ENCODE data around the gene TAF1.
"Not testable (repeated sequence)": the region's sequence is repeated elsewhere in the genome, so short reads cannot be mapped to it uniquely, and the experiment has no call there.

Gene TAF1

GRCh38 chrX:71366674-71367256 lies 608 bp downstream of the TAF1 start:
- TF ChIP-seq, protein P1, sequence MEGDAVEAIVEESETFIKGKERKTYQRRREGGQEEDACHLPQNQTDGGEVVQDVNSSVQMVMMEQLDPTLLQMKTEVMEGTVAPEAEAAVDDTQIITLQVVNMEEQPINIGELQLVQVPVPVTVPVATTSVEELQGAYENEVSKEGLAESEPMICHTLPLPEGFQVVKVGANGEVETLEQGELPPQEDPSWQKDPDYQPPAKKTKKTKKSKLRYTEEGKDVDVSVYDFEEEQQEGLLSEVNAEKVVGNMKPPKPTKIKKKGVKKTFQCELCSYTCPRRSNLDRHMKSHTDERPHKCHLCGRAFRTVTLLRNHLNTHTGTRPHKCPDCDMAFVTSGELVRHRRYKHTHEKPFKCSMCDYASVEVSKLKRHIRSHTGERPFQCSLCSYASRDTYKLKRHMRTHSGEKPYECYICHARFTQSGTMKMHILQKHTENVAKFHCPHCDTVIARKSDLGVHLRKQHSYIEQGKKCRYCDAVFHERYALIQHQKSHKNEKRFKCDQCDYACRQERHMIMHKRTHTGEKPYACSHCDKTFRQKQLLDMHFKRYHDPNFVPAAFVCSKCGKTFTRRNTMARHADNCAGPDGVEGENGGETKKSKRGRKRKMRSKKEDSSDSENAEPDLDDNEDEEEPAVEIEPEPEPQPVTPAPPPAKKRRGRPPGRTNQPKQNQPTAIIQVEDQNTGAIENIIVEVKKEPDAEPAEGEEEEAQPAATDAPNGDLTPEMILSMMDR (IDR thresholded peaks at IDR 0.05; ENCODE audit: poor library complexity, severe bottlenecking), result no peak
- Histone ChIP-seq H3K27me3 (ENCODE audit: insufficient read depth, poor library complexity, severe bottlenecking) (no peaks in the 10 kb centered on the region), H3K27ac (ENCODE audit: poor library complexity, severe bottlenecking) (peak overlapping the region; percentile 80), H3K4me3 (ENCODE audit: severe bottlenecking) (peak overlapping the region; percentile 54), H3K4me1 (ENCODE audit: insufficient read depth, poor library complexity, severe bottlenecking) (no peaks in the 10 kb centered on the region), H3K9me3 (ENCODE audit: severe bottlenecking) (no peaks in the 10 kb centered on the region), H3K36me3 (ENCODE audit: low read depth) (peaks cover 33% of the 10 kb centered on the region)
- DNase-seq (ENCODE audit: low spot score) (no peak), ATAC-seq (ENCODE audit: low read depth) (peak; percentile 5; the same call in 2 of the 3 replicates)

DNA sequence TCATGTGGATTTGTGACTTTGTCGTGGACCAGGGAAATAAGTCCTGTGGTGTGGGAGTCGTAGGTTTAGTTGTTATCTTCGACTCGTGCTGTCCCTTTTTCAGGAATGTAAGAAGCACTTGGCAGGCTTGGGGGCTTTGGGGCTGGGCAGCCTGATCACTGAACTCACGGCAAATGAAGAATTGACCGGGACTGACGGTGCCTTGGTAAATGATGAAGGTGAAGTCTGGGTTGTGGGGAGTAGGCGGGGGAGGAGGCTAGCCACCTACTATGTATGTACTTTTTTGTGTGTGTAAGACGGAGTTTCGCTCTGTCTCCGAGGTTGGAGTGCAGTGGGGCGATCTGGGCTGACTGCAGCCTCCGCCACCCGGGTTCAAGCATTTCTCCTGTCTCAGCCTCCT lies 1.2 kb downstream of the TAF1 start:
- Histone ChIP-seq H3K27ac (ENCODE audit: poor library complexity, severe bottlenecking) (peak overlapping the region; percentile 80), H3K36me3 (ENCODE audit: low read depth) (peaks cover 35% of the 10 kb centered on the region), H3K4me3 (ENCODE audit: severe bottlenecking) (peak overlapping the region; percentile 54), H3K4me1 (ENCODE audit: insufficient read depth, poor library complexity, severe bottlenecking) (no peaks in the 10 kb centered on the region), H3K9me3 (ENCODE audit: severe bottlenecking) (no peaks in the 10 kb centered on the region), H3K27me3 (ENCODE audit: insufficient read depth, poor library complexity, severe bottlenecking) (no peaks in the 10 kb centered on the region)
- DNase-seq (ENCODE audit: low spot score) (no peak), ATAC-seq (ENCODE audit: low read depth) (no peak)
- TF ChIP-seq, protein P1 (IDR thresholded peaks at IDR 0.05; ENCODE audit: poor library complexity, severe bottlenecking), result no peak

DNA sequence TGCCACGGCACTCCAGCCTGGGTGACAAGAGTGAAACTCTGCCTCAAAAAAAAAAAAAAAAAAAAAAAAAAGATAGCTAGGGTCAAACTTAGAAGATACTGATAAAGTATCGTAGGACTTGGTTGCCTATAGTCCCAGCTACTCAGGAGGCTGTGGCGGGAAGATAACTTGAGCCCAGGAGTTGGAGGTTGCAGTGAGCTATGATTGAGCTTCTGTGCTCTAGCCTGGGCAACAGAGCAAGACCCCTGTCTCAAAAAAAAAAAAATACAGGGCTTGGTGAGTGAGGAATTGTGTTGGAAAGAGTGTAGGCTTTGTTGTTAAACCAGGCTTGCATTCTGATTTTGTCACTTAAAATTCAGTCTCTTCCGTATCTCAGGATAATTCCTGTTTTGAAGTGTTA lies 6.2 kb downstream of the TAF1 start:
- no peaks in the 10 kb centered on the region for H3K9me3 ChIP-seq (ENCODE audit: severe bottlenecking)
- TF ChIP-seq, protein P1 (IDR thresholded peaks at IDR 0.05; ENCODE audit: poor library complexity, severe bottlenecking), result no peak
- H3K27ac ChIP-seq (ENCODE audit: poor library complexity, severe bottlenecking), result no peak overlapping the region
- H3K27me3 ChIP-seq (ENCODE audit: insufficient read depth, poor library complexity, severe bottlenecking), result no peaks in the 10 kb centered on the region
- ATAC-seq (ENCODE audit: low read depth), result no peak
- peaks cover 66% of the 10 kb centered on the region for H3K36me3 ChIP-seq (ENCODE audit: low read depth)
- no peak for DNase-seq (ENCODE audit: low spot score)
- no peaks in the 10 kb centered on the region for H3K4me1 ChIP-seq (ENCODE audit: insufficient read depth, poor library complexity, severe bottlenecking)
- no peak overlapping the region for H3K4me3 ChIP-seq (ENCODE audit: severe bottlenecking)

DNA sequence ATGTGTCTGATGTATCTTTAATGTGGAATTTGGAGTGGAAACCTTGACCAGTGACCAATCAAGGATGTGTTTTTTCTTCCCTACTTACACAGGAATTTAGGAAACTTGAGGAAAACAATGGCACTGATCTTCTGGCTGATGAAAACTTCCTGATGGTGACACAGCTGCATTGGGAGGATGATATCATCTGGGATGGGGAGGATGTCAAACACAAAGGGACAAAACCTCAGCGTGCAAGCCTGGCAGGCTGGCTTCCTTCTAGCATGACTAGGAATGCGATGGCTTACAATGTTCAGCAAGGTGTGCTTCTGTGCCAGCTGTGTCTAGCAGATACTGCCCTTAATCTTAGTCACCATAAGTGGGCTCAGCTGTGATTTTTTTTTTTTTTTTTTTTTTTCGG lies 12.6 kb downstream of the TAF1 start:
- H3K36me3 ChIP-seq (ENCODE audit: low read depth), result peaks cover 70% of the 10 kb centered on the region
- DNase-seq (ENCODE audit: low spot score) (no peak), ATAC-seq (ENCODE audit: low read depth) (no peak)
- H3K4me3 ChIP-seq (ENCODE audit: severe bottlenecking), result no peak overlapping the region
- TF ChIP-seq, protein P1 (IDR thresholded peaks at IDR 0.05; ENCODE audit: poor library complexity, severe bottlenecking), result no peak
- no peaks in the 10 kb centered on the region for H3K27me3 ChIP-seq (ENCODE audit: insufficient read depth, poor library complexity, severe bottlenecking)
- H3K27ac ChIP-seq (ENCODE audit: poor library complexity, severe bottlenecking), result no peak overlapping the region
- no peaks in the 10 kb centered on the region for H3K9me3 ChIP-seq (ENCODE audit: severe bottlenecking)
- no peaks in the 10 kb centered on the region for H3K4me1 ChIP-seq (ENCODE audit: insufficient read depth, poor library complexity, severe bottlenecking)

- not testable (repeated sequence) for H3K27me3 ChIP-seq (ENCODE audit: insufficient read depth, poor library complexity, severe bottlenecking); ATAC-seq (ENCODE audit: low read depth)
- peaks cover 79% of the 10 kb centered on the region for H3K36me3 ChIP-seq (ENCODE audit: low read depth)
Observed at GRCh38 chrX:71391725-71392124, 25.6 kb downstream of the TAF1 start.

More at GRCh38 chrX:71391725-71392124, 25.6 kb downstream of the TAF1 start:
- H3K4me3 ChIP-seq (ENCODE audit: severe bottlenecking); H3K4me1 ChIP-seq (ENCODE audit: insufficient read depth, poor library complexity, severe bottlenecking); DNase-seq (ENCODE audit: low spot score); H3K27ac ChIP-seq (ENCODE audit: poor library complexity, severe bottlenecking); H3K9me3 ChIP-seq (ENCODE audit: severe bottlenecking): not testable (repeated sequence)
